Measurements from ENCODE around the gene PEX6.

GRCh38 chr6:43011207-43011606 lies 32.2 kb upstream of the PEX6 start:
- TF ChIP-seq CTCF (optimal IDR thresholded peaks at IDR 0.05 in 1 of 3, IDR thresholded peaks at IDR 0.05 in 1 of 3, conservative IDR thresholded peaks at IDR 0.05 in 1 of 3; ENCODE audit: extremely low read depth in 1 of 3, insufficient read depth in 2 of 3, low read length in 3 of 3), result no peak
- TF ChIP-seq EZH2 (IDR thresholded peaks at IDR 0.05; ENCODE audit: low read length), result no peak

Measured in keratinocyte (primary cell).